HG02852 (cell line): ENCODE data around the gene CAPN12.

Source experiments
- ATAC-seq: cut with Tn5 transposase; IDR thresholded peaks from one replicate; pipeline ENCODE4 v1.9.1; 2021; ENCODE audit warnings: mild to moderate bottlenecking, moderate library complexity; ENCODE audit not compliant: unreplicated experiment

CAPN12 gene

DNA sequence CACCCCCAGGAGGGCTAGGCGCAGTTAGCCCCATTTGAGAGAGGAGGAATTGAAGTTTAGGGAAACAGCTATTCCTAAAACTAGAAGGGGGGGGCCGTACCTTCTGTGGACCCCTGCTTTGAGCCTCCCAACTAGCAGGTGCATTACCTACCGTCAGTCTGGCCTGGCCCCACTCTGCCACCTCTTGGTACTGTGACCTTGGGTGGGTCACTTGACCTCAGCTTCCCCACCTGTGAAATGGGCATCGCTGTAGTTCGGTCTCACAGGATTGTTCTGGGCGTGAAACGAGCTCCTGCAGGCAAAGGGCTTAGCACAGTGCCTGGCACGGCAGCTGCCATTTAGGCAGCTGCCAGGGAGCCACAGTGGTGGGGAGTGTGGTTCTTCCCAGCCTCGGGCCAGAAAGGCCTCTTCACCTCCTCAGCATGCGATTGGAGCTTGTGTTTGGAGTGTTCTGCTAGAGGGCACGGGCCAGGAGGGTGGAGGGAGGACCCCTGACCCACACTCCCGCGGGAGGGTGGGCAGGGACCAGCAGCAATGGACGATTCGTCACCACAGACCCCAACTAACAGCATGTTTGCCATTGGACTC lies 32.0 kb downstream of the CAPN12 start:
- ATAC-seq: no peak

- no peak for ATAC-seq
Observed at GRCh38 chr19:38711726-38712153, 32.5 kb downstream of the CAPN12 start.

- ATAC-seq: no peak
Observed at GRCh38 chr19:38710928-38711725, 33.1 kb downstream of the CAPN12 start.

GRCh38 chr19:38710416-38710702 lies 33.9 kb downstream of the CAPN12 start:
- no peak for ATAC-seq

GRCh38 chr19:38709671-38710415 lies 34.4 kb downstream of the CAPN12 start:
- no peak for ATAC-seq

GRCh38 chr19:38709119-38709518 lies 35.2 kb downstream of the CAPN12 start:
- ATAC-seq: no peak

DNA sequence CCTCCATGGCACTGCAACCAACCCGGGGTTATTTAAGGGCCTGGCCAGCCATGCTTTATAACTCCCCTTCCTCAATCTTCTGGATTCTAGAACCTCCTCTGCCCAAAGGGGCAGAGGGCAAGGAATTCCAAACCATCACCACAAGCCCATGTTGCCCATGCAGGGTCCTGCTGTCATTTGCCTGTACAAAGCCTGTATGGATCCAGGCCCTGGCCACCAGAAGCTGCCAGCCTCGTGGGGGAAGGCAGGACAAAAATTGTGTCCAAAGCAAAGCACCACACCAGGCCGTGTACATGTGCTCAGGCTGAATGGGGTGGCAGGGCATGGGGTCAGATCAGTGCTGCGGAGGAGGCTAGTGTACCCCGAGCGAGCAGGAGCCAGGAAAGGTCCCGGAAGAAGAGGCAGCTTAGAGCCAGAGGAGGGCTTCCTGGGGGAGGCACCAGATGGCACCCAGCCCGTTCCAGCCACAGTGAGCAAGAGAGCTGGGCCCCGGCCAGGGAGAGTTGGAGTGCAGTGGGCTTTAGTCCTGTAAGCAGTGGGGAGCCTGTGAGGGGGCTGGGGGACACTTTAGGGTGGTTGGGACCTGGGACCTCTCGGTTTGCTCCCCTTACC lies 35.8 kb downstream of the CAPN12 start:
- no peak for ATAC-seq

DNA sequence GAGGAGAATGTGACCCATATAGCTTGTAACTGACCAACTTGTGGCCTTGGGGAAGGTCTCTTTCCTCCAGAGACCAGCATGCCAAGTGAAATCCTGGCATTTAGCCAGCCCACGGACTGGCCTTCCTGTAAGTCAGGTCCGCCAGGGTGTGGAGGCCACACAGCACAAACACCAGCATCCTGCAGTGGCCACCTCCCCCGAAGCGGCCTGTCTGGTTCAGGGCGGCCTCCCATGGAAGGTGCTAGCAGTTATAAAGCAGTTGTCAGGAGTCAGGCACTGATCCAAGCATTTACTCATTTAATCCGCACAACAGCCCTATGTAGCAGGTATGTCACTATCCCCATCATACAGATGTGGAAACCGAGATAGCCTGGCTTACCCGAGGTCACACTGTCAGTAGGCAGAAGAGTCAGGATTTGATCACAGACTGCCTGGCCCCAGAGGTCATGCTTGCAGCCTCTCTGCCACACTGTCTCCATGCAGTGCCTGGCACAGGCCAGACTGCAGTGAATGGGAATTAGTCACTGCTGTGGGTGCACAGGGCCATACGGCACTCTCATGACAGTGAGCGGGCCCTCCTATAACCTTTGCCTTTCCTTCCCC lies 36.7 kb downstream of the CAPN12 start:
- no peak for ATAC-seq

DNA sequence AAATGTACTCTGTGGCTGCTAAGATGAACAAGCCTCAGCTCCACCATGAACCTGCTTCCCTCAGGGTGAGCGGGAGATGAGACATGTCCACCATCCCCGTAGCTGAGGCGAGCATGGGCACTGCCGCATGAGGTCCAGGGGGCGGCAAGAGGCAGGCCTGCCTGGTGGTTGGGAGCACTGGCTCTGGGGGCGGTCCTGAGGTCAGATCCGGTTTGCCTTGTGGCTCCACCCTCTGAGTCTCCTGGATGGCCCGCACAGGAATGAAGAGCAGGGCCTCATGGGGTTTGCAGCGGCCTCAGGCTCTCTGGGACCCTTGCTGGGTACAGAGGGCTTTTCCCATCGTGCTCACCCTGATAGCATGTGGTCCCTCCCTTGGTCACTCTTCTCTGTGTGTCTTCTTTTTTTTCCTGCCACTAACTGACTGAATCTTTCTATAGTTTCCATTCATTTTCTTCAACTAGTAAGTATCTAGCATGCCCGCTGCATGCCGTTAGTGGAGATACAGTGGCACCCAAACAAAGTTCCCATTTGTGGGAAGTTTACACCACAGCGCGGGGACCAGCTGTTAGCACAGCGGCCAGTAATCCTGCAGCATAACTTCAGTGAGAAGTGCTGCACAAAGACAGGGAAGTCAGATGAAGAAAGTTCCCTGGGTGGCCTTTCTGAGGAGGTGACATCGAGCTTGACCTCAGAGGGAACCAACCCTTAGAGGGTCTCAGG lies 37.3 kb downstream of the CAPN12 start:
- ATAC-seq: no peak

- ATAC-seq: no peak
Observed at GRCh38 chr19:38705197-38706019, 38.9 kb downstream of the CAPN12 start.

GRCh38 chr19:38704488-38705026 lies 39.7 kb downstream of the CAPN12 start:
- no peak for ATAC-seq

DNA sequence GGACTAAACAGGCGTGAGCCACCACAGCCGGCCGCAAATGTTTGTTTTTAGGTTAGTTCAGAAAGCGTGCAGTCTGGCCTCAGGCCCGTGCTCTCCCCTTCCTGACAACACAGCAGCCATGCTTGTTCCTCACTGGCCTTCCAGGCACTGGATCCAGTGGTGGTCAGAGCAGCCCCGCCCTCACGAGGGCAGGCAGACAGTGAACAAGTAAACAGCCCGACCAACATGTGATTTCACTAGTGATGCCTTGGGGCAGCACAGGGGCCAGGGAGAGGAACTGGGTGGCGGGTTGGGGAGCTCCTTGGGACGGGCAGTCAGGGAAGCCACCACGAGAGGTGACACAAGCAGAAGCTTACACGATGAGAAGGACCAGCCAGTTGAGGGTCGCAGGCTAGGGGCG lies 40.8 kb downstream of the CAPN12 start:
- no peak for ATAC-seq

DNA sequence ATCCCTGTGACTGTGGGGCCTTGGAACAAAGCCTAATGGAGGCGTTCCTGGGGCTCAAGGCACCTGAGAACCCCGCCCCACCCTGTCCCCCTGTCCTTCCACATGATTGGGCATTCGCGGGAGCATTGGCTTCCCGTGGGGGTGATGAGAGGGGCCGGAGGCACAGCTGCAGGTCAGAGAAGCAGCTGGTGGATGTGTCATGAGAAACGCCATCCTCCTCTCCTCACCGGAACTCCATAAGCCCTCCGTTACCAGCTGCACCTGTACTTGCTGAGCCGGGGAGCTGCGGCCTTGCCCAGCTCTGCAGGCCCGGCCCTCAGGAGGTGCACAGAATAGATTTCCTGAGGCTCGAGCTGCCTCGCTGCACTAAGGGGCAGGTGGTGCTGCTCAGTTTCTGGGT lies 42.0 kb downstream of the CAPN12 start:
- ATAC-seq: no peak

GRCh38 chr19:38701455-38702063 lies 42.7 kb downstream of the CAPN12 start:
- ATAC-seq: no peak

GRCh38 chr19:38700902-38701454 lies 43.3 kb downstream of the CAPN12 start:
- ATAC-seq: no peak

GRCh38 chr19:38700350-38700901 lies 43.8 kb downstream of the CAPN12 start:
- no peak for ATAC-seq

DNA sequence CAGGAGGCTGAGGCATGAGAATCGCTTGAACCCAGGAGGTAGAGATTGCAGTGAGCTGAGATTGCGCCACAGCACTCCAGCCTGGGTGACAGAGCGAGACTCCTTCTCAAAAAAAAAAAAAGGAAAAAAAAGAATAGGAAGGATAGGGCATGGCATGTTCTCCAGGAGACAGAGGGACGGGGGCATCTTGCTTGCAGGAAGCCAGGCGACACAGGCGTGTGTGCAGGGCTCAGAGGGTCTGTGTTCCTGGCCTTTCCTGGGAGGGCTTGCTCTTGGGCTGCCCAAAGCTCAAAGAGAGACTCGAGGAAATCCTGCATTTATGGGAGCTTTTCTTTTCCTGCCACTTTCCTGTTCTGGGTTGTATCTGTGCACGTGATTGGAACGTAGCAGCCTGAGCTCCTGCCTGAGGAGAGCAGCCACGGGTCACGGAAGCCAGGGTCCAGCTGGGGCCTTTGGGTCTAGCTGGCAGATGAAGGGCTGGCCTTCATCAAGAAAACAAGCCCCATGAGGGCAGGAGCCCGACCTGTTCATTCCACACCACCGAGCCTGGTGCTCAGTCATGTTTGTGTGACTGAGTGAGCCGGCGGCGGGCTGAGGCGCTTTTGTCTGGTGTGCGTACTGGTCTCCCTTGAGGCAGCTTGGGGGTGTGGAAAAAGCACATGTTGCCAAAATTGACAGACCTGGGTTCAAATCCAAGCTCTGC lies 44.5 kb downstream of the CAPN12 start:
- no peak for ATAC-seq

- no peak for ATAC-seq
Observed at GRCh38 chr19:38699027-38699346, 45.3 kb downstream of the CAPN12 start.
